Lung (tissue), 12 donors: ENCODE results near the gene MEX3D. TPM values are rescaled to one million over a fixed set of nuclear protein-coding genes. Genes with fewer than 3 reads are reported as not detected.

Experiments used
- ATAC-seq: fragments of 200-7000 bp; cut with Tn5 transposase; one replicate; pipeline ENCODE4 v1.9.1; 2020; ENCODE audit warnings: moderate number of reproducible peaks; ENCODE audit not compliant: insufficient read depth, low FRiP score
- DNase-seq, 3 donors: peaks; one replicate each; pipeline ENCODE4 v3.0.0-alpha.2; 2013 to 2017
- H3K27ac ChIP-seq, 2 donors: one replicate each; pipeline ENCODE4 v1.5.1; 2013; ENCODE audit warnings: mild to moderate bottlenecking in 2 of 2, moderate library complexity in 2 of 2, control low read depth in 1 of 2, inconsistent platforms in 1 of 2, low read depth in 1 of 2, low read length in 1 of 2
- H3K27me3 ChIP-seq, 3 donors: one replicate each; pipeline ENCODE4 v1.5.1; 2013; ENCODE audit warnings: low read length in 2 of 3; ENCODE audit not compliant: control insufficient read depth in 3 of 3, insufficient read depth in 3 of 3
- H3K36me3 ChIP-seq, 4 donors: one replicate each; pipeline ENCODE4 v1.5.1; 2013; ENCODE audit warnings: low read length in 4 of 4, mild to moderate bottlenecking in 1 of 4, moderate library complexity in 1 of 4; ENCODE audit not compliant: control insufficient read depth in 4 of 4, insufficient read depth in 4 of 4
- H3K4me1 ChIP-seq, 5 donors: one replicate each; pipeline ENCODE4 v1.5.1; 2013; ENCODE audit warnings: low read length in 5 of 5, mild to moderate bottlenecking in 2 of 5, moderate library complexity in 1 of 5; ENCODE audit not compliant: control insufficient read depth in 5 of 5, insufficient read depth in 5 of 5
- H3K4me3 ChIP-seq: one replicate; pipeline ENCODE4 v1.5.1; 2013; ENCODE audit warnings: mild to moderate bottlenecking, control low read depth, moderate library complexity
- H3K9ac ChIP-seq, 2 donors: one replicate each; pipeline ENCODE4 v1.5.1; 2013; ENCODE audit warnings: low read length in 2 of 2, control low read depth in 1 of 2; ENCODE audit not compliant: insufficient read depth in 1 of 2
- H3K9me3 ChIP-seq, 4 donors: one replicate each; pipeline ENCODE4 v1.5.1; 2013; ENCODE audit warnings: low read length in 3 of 4, mild to moderate bottlenecking in 1 of 4, moderate library complexity in 1 of 4; ENCODE audit not compliant: control insufficient read depth in 4 of 4, insufficient read depth in 3 of 4
- WGBS, 2 donors: extraction: QIAGEN DNeasy Blood & Tissue Kit; methylation state at CpG; one replicate each; pipeline ENCODE4 v1.1.7; 2013; 5-methylcytosine and 5-hydroxymethylcytosine counted together
- polyA plus RNA-seq, 2 donors: library from polyadenylated mRNA; stranded (reverse); fragments of 200-250 nt; gene quantifications; one replicate each; pipeline ENCODE4 v1.2.1, GENCODE V29; 2013
- total RNA-seq, 2 donors: library from RNA; depleted of rRNA in 1 of 2; stranded (reverse); fragments of >200 nt in 1 of 2; gene quantifications; one replicate each; pipeline ENCODE4 v1.2.1, GENCODE V29; 2014 to 2021
- TF ChIP-seq, protein P1 (sequence below): IDR thresholded peaks from 2 replicates; pipeline ENCODE4 v1.5.1; 2012; ENCODE audit warnings: mild to moderate bottlenecking; ENCODE audit errors: control extremely low read depth, extremely low read depth
- donor health status: control.
- donor health status: control.
- donor health status: Bipolar disorder and iron deficiency.
- donor health status: healthy.
- donor health status: DM: yes; HTN: yes; CAD: no.

MEX3D gene
- total and polyA plus RNA-seq, 4 donors, result 4.8 to 33.9 (median 19.8) TPM

DNA sequence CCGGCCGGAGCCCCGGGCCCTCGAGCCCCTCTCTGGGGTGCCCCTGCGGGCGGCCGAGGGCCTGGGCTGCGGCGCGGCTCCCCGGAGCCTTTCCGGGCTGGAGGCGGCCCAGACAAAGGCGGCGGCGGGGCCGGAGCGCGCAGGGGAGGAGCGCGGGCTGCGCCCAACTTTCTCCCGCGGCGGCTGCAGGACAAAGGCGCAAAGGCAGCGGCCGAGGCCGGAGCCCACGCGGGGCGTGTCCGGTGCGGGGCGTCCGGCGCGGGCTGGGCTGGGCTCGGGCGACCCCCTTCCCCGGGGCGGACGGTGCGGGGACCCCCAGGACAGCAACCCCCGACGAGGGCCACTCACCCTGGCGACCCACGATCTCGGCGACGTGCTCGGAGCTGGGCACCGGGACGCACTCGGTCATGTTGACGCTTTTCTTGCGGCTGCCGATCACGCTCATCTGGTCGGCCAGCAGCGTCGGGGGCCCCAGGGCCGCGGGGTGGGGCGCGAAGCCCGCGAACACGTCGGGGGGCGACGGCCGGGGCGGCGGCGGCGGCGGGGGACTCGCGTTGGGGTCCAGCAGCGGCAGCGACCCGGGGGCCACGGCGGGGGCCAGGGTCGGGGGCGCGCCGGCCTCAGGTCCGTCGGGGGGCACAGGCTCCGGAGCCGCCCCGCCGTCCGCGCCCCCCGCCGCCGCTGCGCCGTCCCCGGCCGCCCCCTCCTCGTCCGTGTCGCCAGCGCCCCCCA is 843 bp downstream of the MEX3D start:
- Histone ChIP-seq H3K27me3 (no peaks in the 10 kb centered on the region), H3K9me3 (no peaks in the 10 kb centered on the region), H3K36me3 (peaks cover 0 to 9% (median 3%) of the 10 kb centered on the region in 4 donors), H3K4me1 (peaks cover 0 to 12% (median 0%) of the 10 kb centered on the region in 5 donors), H3K27ac (peak overlapping the region; percentile 73 to 90), H3K9ac (peak overlapping the region; percentile 61 to 91), H3K4me3 (peak overlapping the region; percentile 75)
- TF ChIP-seq, protein P1, sequence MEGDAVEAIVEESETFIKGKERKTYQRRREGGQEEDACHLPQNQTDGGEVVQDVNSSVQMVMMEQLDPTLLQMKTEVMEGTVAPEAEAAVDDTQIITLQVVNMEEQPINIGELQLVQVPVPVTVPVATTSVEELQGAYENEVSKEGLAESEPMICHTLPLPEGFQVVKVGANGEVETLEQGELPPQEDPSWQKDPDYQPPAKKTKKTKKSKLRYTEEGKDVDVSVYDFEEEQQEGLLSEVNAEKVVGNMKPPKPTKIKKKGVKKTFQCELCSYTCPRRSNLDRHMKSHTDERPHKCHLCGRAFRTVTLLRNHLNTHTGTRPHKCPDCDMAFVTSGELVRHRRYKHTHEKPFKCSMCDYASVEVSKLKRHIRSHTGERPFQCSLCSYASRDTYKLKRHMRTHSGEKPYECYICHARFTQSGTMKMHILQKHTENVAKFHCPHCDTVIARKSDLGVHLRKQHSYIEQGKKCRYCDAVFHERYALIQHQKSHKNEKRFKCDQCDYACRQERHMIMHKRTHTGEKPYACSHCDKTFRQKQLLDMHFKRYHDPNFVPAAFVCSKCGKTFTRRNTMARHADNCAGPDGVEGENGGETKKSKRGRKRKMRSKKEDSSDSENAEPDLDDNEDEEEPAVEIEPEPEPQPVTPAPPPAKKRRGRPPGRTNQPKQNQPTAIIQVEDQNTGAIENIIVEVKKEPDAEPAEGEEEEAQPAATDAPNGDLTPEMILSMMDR, result no peak
- peak; percentile 13 for ATAC-seq
- peak in 2 of 3 donors; percentile 33 to 42 for DNase-seq
- 2% methylated on average over 22 to 108 of the region's 108 CpGs for WGBS, 2 donors

DNA sequence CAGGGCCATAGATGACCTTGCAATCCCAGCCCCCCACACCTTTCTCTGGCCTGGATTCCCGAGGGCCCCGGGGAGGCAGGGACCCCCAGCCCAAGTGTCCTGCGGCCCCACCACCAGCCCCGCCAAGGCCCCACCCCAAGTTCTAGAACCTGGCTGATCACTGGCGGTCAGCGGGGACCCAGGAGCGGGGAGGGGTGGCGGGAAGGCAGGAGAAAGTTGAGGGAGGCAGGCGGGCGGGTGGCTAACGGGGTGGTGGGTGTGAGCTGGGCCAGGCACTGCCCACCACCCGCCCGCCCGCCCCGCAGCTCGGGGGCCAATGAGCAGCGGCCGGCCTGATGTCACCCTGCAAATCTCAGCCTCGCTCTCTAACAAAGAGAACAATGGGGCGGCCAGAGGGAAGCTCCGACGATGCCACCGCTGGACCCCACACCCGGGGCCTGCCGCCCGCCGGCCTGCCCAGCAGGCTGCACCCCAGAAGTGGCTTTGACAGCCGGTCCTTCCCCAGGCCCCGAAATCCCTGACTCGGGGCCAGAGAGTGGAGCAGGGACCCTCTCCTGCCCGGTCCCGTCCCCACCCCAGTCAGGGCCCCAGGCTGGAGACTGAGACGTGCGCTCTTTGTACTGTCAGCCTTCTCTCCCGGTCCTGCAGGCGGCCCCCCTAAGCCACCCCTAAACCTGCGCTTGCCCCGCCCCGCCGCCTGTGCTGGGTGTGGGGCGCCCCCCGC is 1.6 kb downstream of the MEX3D start:
- Histone ChIP-seq H3K9me3 (no peaks in the 10 kb centered on the region), H3K9ac (peak overlapping the region; percentile 71 to 91), H3K27ac (peak overlapping the region; percentile 73 to 90), H3K4me1 (peaks cover 0 to 12% (median 0%) of the 10 kb centered on the region in 5 donors), H3K36me3 (peaks cover 0 to 9% (median 3%) of the 10 kb centered on the region in 4 donors), H3K27me3 (no peaks in the 10 kb centered on the region), H3K4me3 (peak overlapping the region; percentile 75)
- TF ChIP-seq, protein P1, result no peak
- peak; percentile 82 for ATAC-seq
- DNase-seq, result peak; percentile 93 to 94 (median 94)
- 20 to 34% methylated on average over 38 to 42 of the region's 42 CpGs for WGBS, 2 donors

DNA sequence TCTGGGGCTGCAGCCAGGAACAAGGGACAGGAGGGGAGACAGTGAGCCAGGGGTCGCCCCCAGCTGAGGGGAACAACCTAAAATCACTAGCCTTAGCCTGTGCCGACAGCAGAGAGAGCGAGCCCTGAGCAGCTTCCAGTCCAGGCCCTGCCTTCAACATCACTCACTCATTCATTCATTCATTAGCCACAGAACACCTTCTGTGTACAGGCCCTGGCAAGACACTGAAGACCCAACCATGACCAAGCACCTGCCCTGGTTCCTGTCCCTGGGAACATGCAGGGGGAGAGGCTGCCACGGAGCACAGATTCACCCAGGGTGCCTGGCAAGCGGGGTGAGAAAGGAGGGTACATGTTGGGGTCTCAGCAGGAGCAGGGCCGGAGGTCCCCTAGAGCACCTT is 4.9 kb downstream of the MEX3D start:
- 86 to 92% methylated on average over 6 of the region's 6 CpGs for WGBS, 2 donors
- no peak for DNase-seq
- H3K36me3 ChIP-seq, result peaks cover 0 to 9% (median 3%) of the 10 kb centered on the region in 4 donors
- no peak overlapping the region for H3K9ac ChIP-seq
- ATAC-seq, result no peak
- peaks cover 0 to 9% (median 0%) of the 10 kb centered on the region in 5 donors for H3K4me1 ChIP-seq
- no peak overlapping the region for H3K4me3 ChIP-seq
- H3K27ac ChIP-seq, result no peak overlapping the region
- H3K27me3 ChIP-seq, result no peaks in the 10 kb centered on the region
- no peaks in the 10 kb centered on the region for H3K9me3 ChIP-seq
- TF ChIP-seq, protein P1, result no peak
